Body of pancreas (tissue), 4 donors: ENCODE measurements around the gene KLK7.

ENCODE experiments used
- CTCF ChIP-seq, 7 experiments: fragments of 450-650 bp in 4 of 7; fragments of 200-600 bp in 3 of 7; sonication (generic) in 3 of 7; IDR thresholded peaks; one replicate each; pipeline ENCODE4 v1.5.1; 2016 to 2019; ENCODE audit warnings: antibody characterized with exemption in 7 of 7
- POLR2A ChIP-seq, 3 donors: fragments of 450-650 bp; IDR thresholded peaks; one replicate each; pipeline ENCODE4 v1.6.1; 2016; ENCODE audit warnings: antibody characterized with exemption in 3 of 3, mild to moderate bottlenecking in 2 of 3

- TF ChIP-seq CTCF (IDR thresholded peaks at IDR 0.05), result no peak
- TF ChIP-seq POLR2A (IDR thresholded peaks at IDR 0.05), result no peak
Observed at GRCh38 chr19:51014242-51014641, 30.5 kb upstream of the KLK7 start.
